Adrenal gland (tissue), 12 donors: ENCODE results near the gene SLC3A2. TPM values are rescaled to one million over a fixed set of nuclear protein-coding genes. Genes with fewer than 3 reads are reported as not detected.

Experiments used
- DNase-seq, 7 donors: peaks; one replicate each; pipeline ENCODE4 v3.0.0-alpha.2; 2019 to 2020
- H3K27ac ChIP-seq, 5 donors: fragments of 200-600 bp; sonication (generic) in 4 of 5; 1 replicate in 3 of 5; 2 replicates in 2 of 5; pipeline versions ENCODE4 v1.5.1 to v1.8.0; 2016 to 2020; ENCODE audit warnings: mild to moderate bottlenecking in 1 of 5
- H3K27me3 ChIP-seq: fragments of 200-600 bp; 2 replicates; pipeline ENCODE4 v1.8.0; 2021
- H3K36me3 ChIP-seq, 2 donors: fragments of 200-600 bp; replicated peaks in 1 of 2; 1 replicate in 1 of 2; 2 replicates in 1 of 2; pipeline versions ENCODE4 v1.5.1 to v1.8.0; 2018 to 2022
- H3K4me1 ChIP-seq, 2 donors: fragments of 200-600 bp; replicated peaks in 1 of 2; 1 replicate in 1 of 2; 2 replicates in 1 of 2; pipeline versions ENCODE4 v1.5.1 to v1.8.0; 2018 to 2021
- H3K4me3 ChIP-seq, 4 donors: fragments of 200-600 bp; sonication (generic) in 3 of 4; one replicate each; pipeline ENCODE4 v1.5.1; 2016 to 2018
- H3K9me3 ChIP-seq, 3 donors: fragments of 200-600 bp; sonication (generic) in 1 of 3; replicated peaks in 1 of 3; 1 replicate in 2 of 3; 2 replicates in 1 of 3; pipeline versions ENCODE4 v1.5.1 to v1.8.0; 2016 to 2021
- POLR2A ChIP-seq, 2 donors: fragments of 450-650 bp; IDR thresholded peaks; one replicate each; pipeline ENCODE4 v1.6.1; 2017; ENCODE audit warnings: antibody characterized with exemption in 2 of 2, mild to moderate bottlenecking in 2 of 2, moderate library complexity in 1 of 2
- WGBS, 4 donors: extraction: QIAGEN DNeasy Blood & Tissue Kit in 2 of 4; methylation state at CpG; one replicate each; pipeline versions ENCODE4 v1.1.5 to v1.1.7; 2013 to 2017; 5-methylcytosine and 5-hydroxymethylcytosine counted together
- intact Hi-C, 2 donors: fragments of 100-400 bp; cut with DNase I; formaldehyde crosslinking; loops; one replicate each; pipeline versions ENCODE4 v1.14.1 to v1.15.0; 2022 to 2023
- polyA plus RNA-seq, 3 donors: library from polyadenylated mRNA; stranded (reverse); fragments of 200-250 nt in 2 of 3; fragments of 350-450 nt in 1 of 3; fragmentation: Illumina TruSeq in 1 of 3; extraction: RNeasy Lipid Tissue Mini Kit (QIAGEN cat#74804) in 1 of 3; gene quantifications; one replicate each; pipeline ENCODE4 v1.2.3, GENCODE V29; 2013 to 2014
- total RNA-seq, 9 donors: library from RNA; depleted of rRNA in 4 of 9; stranded (reverse); fragments of >200 nt in 4 of 9; fragments of 120-200 nt in 1 of 9; fragmentation: NEBNext Ultra II Directional in 1 of 9; extraction: Animal tissue kit (Norgen Biotek cat#: 25700) in 1 of 9; gene quantifications; one replicate each; pipeline versions ENCODE4 v1.1.0 to v1.2.4, GENCODE V29; 2013 to 2023
- TF ChIP-seq, protein P1 (sequence below), 6 experiments: fragments of 450-650 bp in 4 of 6; fragments of 200-600 bp in 2 of 6; sonication (generic) in 1 of 6; IDR thresholded peaks; 1 replicate in 5 of 6; 2 replicates in 1 of 6; pipeline versions ENCODE4 v1.5.1 to v1.8.0; 2016 to 2021; ENCODE audit warnings: antibody characterized with exemption in 6 of 6, mild to moderate bottlenecking in 2 of 6, moderate library complexity in 1 of 6
- donor health status: healthy with polysubstance abuse.
- donor health status: Bipolar disorder and iron deficiency.
- donor health status: DM: yes; HTN: yes; CAD: no.
- donor health status: DM: no; HTN: no; CAD: no.
- donor health status: DM: no; HTN: no; CAD: no.
- donor health status: DM: yes; HTN: yes; CAD: no.

Gene SLC3A2
- total and polyA plus RNA-seq, 12 donors: 103 to 398 (median 164) TPM

DNA sequence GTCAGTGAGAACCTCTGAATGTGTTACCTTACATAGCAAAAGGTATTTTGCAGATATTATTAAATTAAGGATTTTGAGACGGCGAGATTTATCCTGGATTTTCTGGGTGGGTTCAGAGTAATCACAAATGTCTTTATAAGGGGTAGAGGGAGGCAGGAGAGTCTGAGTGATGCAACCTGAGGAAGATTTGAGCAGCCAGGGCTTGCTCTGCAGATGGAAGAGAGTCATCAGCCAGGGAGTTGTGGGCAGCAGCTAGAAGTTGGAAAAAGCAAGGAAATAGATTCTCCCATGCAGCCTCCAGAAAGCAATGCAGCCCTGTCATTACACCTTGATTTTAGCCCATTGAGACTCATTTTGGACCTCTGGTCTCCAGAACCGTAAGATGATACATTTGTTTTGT is 37.2 kb upstream of the SLC3A2 start:
- Histone ChIP-seq H3K27me3 (no peaks in the 10 kb centered on the region), H3K4me3 (no peak overlapping the region), H3K4me1 (peaks cover 10 to 12% of the 10 kb centered on the region in 2 donors), H3K27ac (no peak overlapping the region), H3K36me3 (no peaks in the 10 kb centered on the region), H3K9me3 (no peaks in the 10 kb centered on the region)
- no peak for DNase-seq
- intact Hi-C loops: no loop called here
- TF ChIP-seq, protein P1, sequence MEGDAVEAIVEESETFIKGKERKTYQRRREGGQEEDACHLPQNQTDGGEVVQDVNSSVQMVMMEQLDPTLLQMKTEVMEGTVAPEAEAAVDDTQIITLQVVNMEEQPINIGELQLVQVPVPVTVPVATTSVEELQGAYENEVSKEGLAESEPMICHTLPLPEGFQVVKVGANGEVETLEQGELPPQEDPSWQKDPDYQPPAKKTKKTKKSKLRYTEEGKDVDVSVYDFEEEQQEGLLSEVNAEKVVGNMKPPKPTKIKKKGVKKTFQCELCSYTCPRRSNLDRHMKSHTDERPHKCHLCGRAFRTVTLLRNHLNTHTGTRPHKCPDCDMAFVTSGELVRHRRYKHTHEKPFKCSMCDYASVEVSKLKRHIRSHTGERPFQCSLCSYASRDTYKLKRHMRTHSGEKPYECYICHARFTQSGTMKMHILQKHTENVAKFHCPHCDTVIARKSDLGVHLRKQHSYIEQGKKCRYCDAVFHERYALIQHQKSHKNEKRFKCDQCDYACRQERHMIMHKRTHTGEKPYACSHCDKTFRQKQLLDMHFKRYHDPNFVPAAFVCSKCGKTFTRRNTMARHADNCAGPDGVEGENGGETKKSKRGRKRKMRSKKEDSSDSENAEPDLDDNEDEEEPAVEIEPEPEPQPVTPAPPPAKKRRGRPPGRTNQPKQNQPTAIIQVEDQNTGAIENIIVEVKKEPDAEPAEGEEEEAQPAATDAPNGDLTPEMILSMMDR (IDR thresholded peaks at IDR 0.05): no peak
- TF ChIP-seq POLR2A (IDR thresholded peaks at IDR 0.05): no peak
- WGBS, 4 donors: 87 to 98% (median 95%) methylated on average over 3 of the region's 3 CpGs

DNA sequence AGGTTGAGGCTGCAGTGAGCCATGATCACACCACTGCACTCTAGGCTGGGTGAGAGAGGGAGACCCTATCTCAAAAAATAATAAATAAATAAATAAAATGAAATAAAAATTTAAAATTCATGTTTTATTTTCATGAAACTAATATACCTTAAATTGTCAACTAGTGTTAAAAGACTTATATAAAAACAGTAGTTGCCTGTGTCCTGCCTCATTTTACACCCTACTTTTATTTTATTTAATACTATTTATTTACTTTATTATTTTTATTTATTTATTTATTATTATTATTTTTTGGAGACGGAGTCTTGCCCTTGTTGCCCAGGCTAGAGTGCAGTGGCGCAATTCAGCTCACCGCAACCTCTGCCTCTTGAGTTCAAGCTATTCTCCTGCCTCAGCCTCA is 36.5 kb upstream of the SLC3A2 start:
- no peaks in the 10 kb centered on the region for H3K27me3 ChIP-seq
- H3K4me3 ChIP-seq: no peak overlapping the region
- 88 to 98% (median 94%) methylated on average over 3 of the region's 3 CpGs for whole genome bisulfite sequencing, 4 donors
- H3K36me3 ChIP-seq: no peaks in the 10 kb centered on the region
- no peaks in the 10 kb centered on the region for H3K9me3 ChIP-seq
- H3K27ac ChIP-seq: no peak overlapping the region
- DNase-seq: no peak
- intact Hi-C loops: no loop called here
- peaks cover 5 to 8% of the 10 kb centered on the region in 2 donors for H3K4me1 ChIP-seq
- TF ChIP-seq, protein P1 (IDR thresholded peaks at IDR 0.05): no peak
- TF ChIP-seq POLR2A (IDR thresholded peaks at IDR 0.05): no peak

GRCh38 chr11:62846177-62846576 is 34.5 kb upstream of the SLC3A2 start:
- H3K4me1 ChIP-seq: peaks cover 0 to 8% of the 10 kb centered on the region in 2 donors
- no peaks in the 10 kb centered on the region for H3K27me3 ChIP-seq
- no peak for DNase-seq
- no peak overlapping the region for H3K27ac ChIP-seq
- TF ChIP-seq POLR2A (IDR thresholded peaks at IDR 0.05): no peak
- TF ChIP-seq, protein P1 (IDR thresholded peaks at IDR 0.05): no peak
- H3K36me3 ChIP-seq: no peaks in the 10 kb centered on the region
- intact Hi-C loops: no loop called here
- 74 to 85% (median 82%) methylated on average over 3 of the region's 3 CpGs for WGBS, 4 donors
- H3K9me3 ChIP-seq: no peaks in the 10 kb centered on the region
- no peak overlapping the region for H3K4me3 ChIP-seq

DNA sequence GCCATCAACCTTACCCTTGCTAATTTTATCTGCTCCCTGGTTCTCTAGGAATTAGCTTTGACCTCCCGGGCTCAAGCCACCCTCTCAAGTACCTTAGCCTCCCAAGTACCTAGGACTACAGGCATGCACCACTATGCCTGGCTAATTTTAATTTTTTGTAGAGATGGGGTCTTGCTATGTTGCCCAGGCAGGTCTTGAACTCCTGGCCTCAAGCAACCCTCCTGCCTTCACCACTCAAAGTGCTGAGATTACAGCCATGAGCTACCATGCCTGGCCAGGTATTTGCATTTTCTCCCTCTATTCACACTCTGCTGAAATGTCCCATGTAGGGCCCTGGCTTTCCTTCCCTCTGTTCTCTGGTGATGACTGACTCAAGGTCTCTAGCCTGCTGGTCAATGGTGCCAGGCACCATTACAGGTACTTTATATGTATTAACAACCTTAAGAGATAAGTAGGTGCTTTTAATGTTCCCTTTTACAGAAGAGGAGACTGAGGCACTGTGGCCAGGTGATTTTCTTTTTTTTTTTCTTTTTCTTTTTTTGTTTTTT is 32.9 kb upstream of the SLC3A2 start:
- DNase-seq: no peak
- intact Hi-C loops: no loop called here

More for the DNA sequence above, 32.9 kb upstream of the SLC3A2 start:
- WGBS, 4 donors: 91 to 100% (median 93%) methylated on average over 1 of the region's 1 CpG
- Histone ChIP-seq H3K9me3 (no peaks in the 10 kb centered on the region), H3K27me3 (no peaks in the 10 kb centered on the region), H3K4me1 (no peaks in the 10 kb centered on the region), H3K27ac (no peak overlapping the region), H3K36me3 (peaks cover 0 to 16% of the 10 kb centered on the region in 2 donors), H3K4me3 (no peak overlapping the region)
- TF ChIP-seq, protein P1 (IDR thresholded peaks at IDR 0.05): no peak
- TF ChIP-seq POLR2A (IDR thresholded peaks at IDR 0.05): no peak
